ENCODE data around the gene DENND6A. TPM values are rescaled to one million over a fixed set of nuclear protein-coding genes. Genes with fewer than 3 reads are reported as not detected.

Gene DENND6A
- total and polyA plus RNA-seq, 2 of the 8 experiments (the other 6 are each of a cell fraction or from before 2014, with no cell fraction given), result 7.8 to 14.8 TPM

DNA sequence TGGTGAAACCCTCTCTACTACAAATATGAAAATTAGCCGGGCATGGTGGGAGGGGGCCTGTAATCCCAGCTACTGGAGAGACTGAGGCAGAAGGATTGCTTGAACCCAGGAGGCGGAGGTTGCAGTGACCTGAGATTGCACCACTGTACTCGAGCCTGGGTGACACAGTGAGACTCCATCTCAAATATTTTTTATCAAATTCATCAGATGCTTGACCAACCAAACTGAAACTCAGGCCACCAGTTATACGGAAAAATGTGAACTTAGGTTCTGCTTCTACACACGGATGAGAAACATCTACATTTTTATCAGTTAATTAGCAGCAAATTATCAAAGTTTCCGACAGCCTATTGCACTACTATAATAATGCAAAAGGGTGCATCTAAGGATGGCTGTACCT is 100.6 kb downstream of the DENND6A start:
- Histone ChIP-seq H2BK12ac (ENCODE audit: low read depth, low read length) (no peak overlapping the region), H2BK120ac (replicated peaks; ENCODE audit: low read depth, low read length) (no peak overlapping the region), H3K79me2 (ENCODE audit: control insufficient read depth in 1 of 2, insufficient read depth in 2 of 2, low read length in 2 of 2) (peaks cover 57 to 91% of the 10 kb centered on the region in 2 experiments), H3K79me1 (ENCODE audit: low read depth, low read length) (peaks cover 2% of the 10 kb centered on the region; the same call in 1 of the 2 replicates), H3K56ac (replicated peaks; ENCODE audit: insufficient read length, low read depth, low read length) (no peak overlapping the region), H3K14ac (ENCODE audit: insufficient read length) (no peak overlapping the region), H4K20me1 (replicated peaks in 1 of 2; ENCODE audit: control insufficient read depth in 1 of 2, insufficient read depth in 2 of 2, low read length in 2 of 2) (peaks cover 14% of the 10 kb centered on the region in 2 experiments), H2BK5ac (ENCODE audit: low read depth, low read length) (no peak overlapping the region), H4K5ac (ENCODE audit: insufficient read length, low read depth, low read length) (no peak overlapping the region), H2BK20ac (ENCODE audit: low read length) (no peak overlapping the region), H3K23ac (ENCODE audit: insufficient read length) (no peak overlapping the region), H2AFZ (ENCODE audit: low read length) (no peak overlapping the region), H2BK15ac (ENCODE audit: low read length) (no peak overlapping the region), H3K27me3 (replicated peaks in 1 of 4; ENCODE audit: control insufficient read depth in 3 of 4, extremely low read depth in 1 of 4, insufficient read depth in 3 of 4, low read length in 3 of 4) (no peaks in the 10 kb centered on the region), H3K4me3 (ENCODE audit: extremely low read depth in 1 of 4, insufficient read depth in 2 of 4, low read depth in 3 of 4, low read length in 4 of 4) (no peak overlapping the region), H2AK5ac (ENCODE audit: low read depth, low read length) (no peak overlapping the region), H3K23me2 (ENCODE audit: low read depth, low read length) (peaks cover 2% of the 10 kb centered on the region; the same call in 1 of the 2 replicates), H3K9me3 (ENCODE audit: insufficient read depth in 2 of 2, low read depth in 1 of 2, low read length in 1 of 2) (no peaks in the 10 kb centered on the region), H4K91ac (replicated peaks; ENCODE audit: insufficient read length, low read length) (no peak overlapping the region), H4K8ac (ENCODE audit: extremely low read depth, insufficient read depth, low read length) (no peak overlapping the region), H3K36me3 (ENCODE audit: control insufficient read depth in 2 of 4, insufficient read depth in 4 of 4, low read length in 3 of 4) (no peaks in the 10 kb centered on the region; a peak in 1 of 8 replicates), H3K18ac (ENCODE audit: extremely low read depth, low read length) (no peak overlapping the region), H3K4ac (replicated peaks; ENCODE audit: insufficient read length, low read depth, low read length) (no peak overlapping the region), H3K27ac (ENCODE audit: low read depth, low read length) (no peak overlapping the region), H3K9ac (replicated peaks in 1 of 4; ENCODE audit: extremely low read depth in 1 of 4, low read depth in 3 of 4, low read length in 3 of 4) (no peak overlapping the region; a peak in 1 of 7 replicates), H3K4me2 (ENCODE audit: insufficient read depth in 1 of 2, low read depth in 2 of 2, low read length in 2 of 2) (no peak overlapping the region), H3K4me1 (replicated peaks in 1 of 4; ENCODE audit: control insufficient read depth in 3 of 4, insufficient read depth in 4 of 4, low read length in 3 of 4) (no peaks in the 10 kb centered on the region; a peak in 1 of 7 replicates)
- 74% methylated on average over 6 of the region's 6 CpGs; no CpG with 5 or more reads in 1 of the 2 experiments for WGBS, 2 experiments (ENCODE audit: extremely low coverage in 1 of 2, insufficient coverage in 1 of 2, insufficient read length in 1 of 2, insufficient replicate concordance in 2 of 2, low coverage in 1 of 2, low lambda C conversion rate in 2 of 2, missing lambda C conversion rate in 1 of 2)
- POLR2A ChIA-PET (ENCODE audit: partially characterized antibody), result interaction anchor here (1.0 to 2.6 kb wide), 3 partner anchors 11 to 42 kb away, joined by 3 to 8 read pairs (median 4); no protein-coding TSS in a partner anchor
- no peak for DNase-seq (ENCODE audit: low read depth in 1 of 2, low spot score in 2 of 2)
- no peak for TF ChIP-seq HDAC2 (IDR thresholded peaks at IDR 0.05; ENCODE audit: borderline replicate concordance in 1 of 2, low read depth in 2 of 2, low read length in 2 of 2)
- TF ChIP-seq RBBP5 (IDR thresholded peaks at IDR 0.05; ENCODE audit: borderline replicate concordance, low read depth, low read length), result no peak
- TF ChIP-seq SIRT6 (IDR thresholded peaks at IDR 0.05; ENCODE audit: low read length), result no peak
- no peak for TF ChIP-seq CEBPB (IDR thresholded peaks at IDR 0.05; ENCODE audit: low read depth, low read length)
- no peak for TF ChIP-seq JUN (IDR thresholded peaks at IDR 0.05; ENCODE audit: low read depth, low read length)
- no peak for TF ChIP-seq CHD2 (IDR thresholded peaks at IDR 0.05; ENCODE audit: low read length)
- TF ChIP-seq POLR2A (IDR thresholded peaks at IDR 0.05; ENCODE audit: control extremely low read depth in 1 of 2, low read depth in 2 of 2, low read length in 2 of 2), result 0 out of 3 replicates have a peak, but pooled peaks of 1 of the 2 experiments have one; percentile 23
- TF ChIP-seq POLR2AphosphoS5 (IDR thresholded peaks at IDR 0.05; ENCODE audit: low read depth, low read length), result peak; percentile 36; the same call in 1 of the 2 replicates
- no peak for TF ChIP-seq JUND (IDR thresholded peaks at IDR 0.05; ENCODE audit: low read length)
- TF ChIP-seq CBX8 (IDR thresholded peaks at IDR 0.05; ENCODE audit: borderline replicate concordance, low read depth, low read length), result no peak
- TF ChIP-seq KDM4A (IDR thresholded peaks at IDR 0.05; ENCODE audit: low read depth, low read length, severe bottlenecking), result no peak
- CTCF ChIA-PET (ENCODE audit: partially characterized antibody), result interaction anchor here (0.6 to 1.1 kb wide), 2 partner anchors 259 to 575 kb away, joined by 3 to 4 read pairs; no protein-coding TSS in a partner anchor
- FAIRE-seq, result no peak
